NOMO-1 treated with DMSO at 0.1 percent for 48 hours (cell line): ENCODE measurements around the gene HCRTR1.
A peak's percentile ranks its signal among the peaks of the same experiment; 100 is the strongest.

Source experiments
- DNase-seq: peaks from one replicate; lab custom pipeline; 2025; ENCODE audit not compliant: unreplicated experiment; lab: John Stamatoyannopoulos, UW

The HCRTR1 gene

GRCh38 chr1:31596737-31597097 lies 20.8 kb upstream of the HCRTR1 start:
- DNase-seq = no peak

GRCh38 chr1:31598980-31599379 lies 18.5 kb upstream of the HCRTR1 start:
- DNase-seq = no peak

- DNase-seq = no peak
These were observed 16.8 kb upstream of the HCRTR1 start for GRCh38 chr1:31600641-31601040.

- no peak for DNase-seq
These were observed 15.4 kb upstream of the HCRTR1 start for GRCh38 chr1:31602081-31602480.

GRCh38 chr1:31605908-31606427 lies 11.5 kb upstream of the HCRTR1 start:
- peak; percentile 97 for DNase-seq

- no peak for DNase-seq
These were observed 10.1 kb upstream of the HCRTR1 start for GRCh38 chr1:31607360-31607759.

- DNase-seq = peak; percentile 28
These were observed 7.9 kb upstream of the HCRTR1 start for GRCh38 chr1:31609514-31610118.

- no peak for DNase-seq
These were observed 3.0 kb upstream of the HCRTR1 start for GRCh38 chr1:31614414-31615005.

GRCh38 chr1:31615414-31615813 lies 2.1 kb upstream of the HCRTR1 start:
- no peak for DNase-seq

GRCh38 chr1:31615939-31616338 lies 1.6 kb upstream of the HCRTR1 start:
- no peak for DNase-seq

GRCh38 chr1:31617916-31618746 lies 642 bp downstream of the HCRTR1 start:
- peak; percentile 57 for DNase-seq

- DNase-seq = no peak
These were observed 1.7 kb downstream of the HCRTR1 start for GRCh38 chr1:31618916-31619846.

GRCh38 chr1:31620631-31621497 lies 3.4 kb downstream of the HCRTR1 start:
- no peak for DNase-seq

- DNase-seq = no peak
These were observed 4.0 kb downstream of the HCRTR1 start for GRCh38 chr1:31621498-31621820.

GRCh38 chr1:31621847-31622730 lies 4.6 kb downstream of the HCRTR1 start:
- no peak for DNase-seq

GRCh38 chr1:31623365-31623764 lies 5.9 kb downstream of the HCRTR1 start:
- no peak for DNase-seq

GRCh38 chr1:31624309-31624708 lies 6.8 kb downstream of the HCRTR1 start:
- DNase-seq = peak; percentile 10

GRCh38 chr1:31624731-31625514 lies 7.4 kb downstream of the HCRTR1 start:
- no peak for DNase-seq
